GM19238 (cell line): ENCODE results near the gene TPM2.

Source experiments
- DNase-seq: peaks from one replicate; pipeline ENCODE4 v3.0.0; 2011; ENCODE audit warnings: low spot score; ENCODE audit not compliant: insufficient read length

TPM2 gene

GRCh38 chr9:35689542-35690293, at the start of gene TPM2:
Gene TPM2, minus strand, starts transcription at chr9:35689925. Its CDS starts 108 bp downstream, at chr9:35689817.
- DNase-seq, result no peak

GRCh38 chr9:35738924-35739323, 49.2 kb upstream of the TPM2 start:
- no peak for DNase-seq

GRCh38 chr9:35738186-35738585, 48.5 kb upstream of the TPM2 start:
- DNase-seq, result no peak

GRCh38 chr9:35737143-35737542, 47.4 kb upstream of the TPM2 start:
- DNase-seq, result no peak

GRCh38 chr9:35736201-35736633, 46.5 kb upstream of the TPM2 start:
- DNase-seq, result peak; percentile 63

- DNase-seq, result no peak
Observed at GRCh38 chr9:35734096-35734495, 44.4 kb upstream of the TPM2 start.

- DNase-seq, result no peak
Observed at GRCh38 chr9:35732800-35733541, 43.2 kb upstream of the TPM2 start.

- DNase-seq, result peak; percentile 96
Observed at GRCh38 chr9:35732185-35732799, 42.6 kb upstream of the TPM2 start, which contains the start of the genes CREB3 and TLN1. Gene CREB3, plus strand, starts transcription at chr9:35732666. Its CDS starts 107 bp downstream, at chr9:35732773. Gene TLN1, minus strand, starts transcription at chr9:35732195. Its CDS starts 6,501 bp downstream, at chr9:35725694.

- DNase-seq, result no peak
Observed at GRCh38 chr9:35731415-35732184, 41.9 kb upstream of the TPM2 start.

GRCh38 chr9:35730486-35730854, 40.7 kb upstream of the TPM2 start:
- DNase-seq, result no peak

GRCh38 chr9:35729700-35730485, 40.2 kb upstream of the TPM2 start:
- no peak for DNase-seq

- DNase-seq, result no peak
Observed at GRCh38 chr9:35729101-35729500, 39.4 kb upstream of the TPM2 start.

GRCh38 chr9:35728041-35728971, 38.6 kb upstream of the TPM2 start:
- DNase-seq, result peak; percentile 61

GRCh38 chr9:35727676-35728040, 37.9 kb upstream of the TPM2 start:
- DNase-seq, result no peak

- DNase-seq, result no peak
Observed at GRCh38 chr9:35726931-35727330, 37.2 kb upstream of the TPM2 start.

GRCh38 chr9:35725362-35725761, 35.6 kb upstream of the TPM2 start:
- DNase-seq, result no peak

GRCh38 chr9:35723908-35724307, 34.2 kb upstream of the TPM2 start:
- DNase-seq, result no peak

GRCh38 chr9:35723426-35723825, 33.7 kb upstream of the TPM2 start:
- DNase-seq, result no peak

- DNase-seq, result no peak
Observed at GRCh38 chr9:35719546-35719945, 29.8 kb upstream of the TPM2 start.
